MM.1S (cell line): Measurements from ENCODE around the gene TNK2.

Experiments used
- CTCF ChIP-seq: fragments of 300-600 bp; sonication (generic); IDR thresholded peaks from 2 replicates; pipeline ENCODE4 v1.5.1; 2016; ENCODE audit warnings: antibody characterized with exemption, low read length, mixed read lengths
- EZH2 ChIP-seq: fragments of 300-600 bp; sonication (generic); optimal IDR thresholded peaks from 2 replicates; pipeline ENCODE3; 2017; ENCODE audit warnings: low read depth, mild to moderate bottlenecking, antibody characterized with exemption, low read length, mixed read lengths
- EZH2phosphoT487 ChIP-seq: fragments of 300-600 bp; sonication (generic); IDR thresholded peaks from 2 replicates; pipeline ENCODE4 v1.6.1; 2018; ENCODE audit warnings: antibody characterized with exemption, low read length

- TF ChIP-seq CTCF, result no peak
- no peak for TF ChIP-seq EZH2
- TF ChIP-seq EZH2phosphoT487, result no peak
These were observed 48.2 kb upstream of the TNK2 start for GRCh38 chr3:195956577-195956976.
